HL-60 (cell line): ENCODE measurements around the gene SPPL2C.

Experiments used
- DNase-seq, 2 experiments: peaks; one replicate each; pipeline ENCODE4 v3.0.0-alpha.2; 2010 to 2020; ENCODE audit warnings: low read depth in 1 of 2, low spot score in 1 of 2
- H3K27ac ChIP-seq: fragments of 250-450 bp; sonication (Bioruptor Pico); replicated peaks from 2 replicates; pipeline ENCODE4 v1.5.1; 2020; ENCODE audit warnings: mild to moderate bottlenecking, moderate library complexity
- H3K27me3 ChIP-seq: fragments of 250-450 bp; sonication (Bioruptor Pico); 2 replicates; pipeline ENCODE4 v1.5.1; 2021; ENCODE audit warnings: mild to moderate bottlenecking, moderate library complexity; ENCODE audit not compliant: insufficient read depth, poor library complexity, severe bottlenecking
- H3K4me3 ChIP-seq: replicated peaks from 2 replicates; pipeline ENCODE4 v1.5.1; 2011; ENCODE audit warnings: mild to moderate bottlenecking, control low read depth, low read length; ENCODE audit not compliant: insufficient read depth
- CTCF ChIP-seq: IDR thresholded peaks from one replicate; pipeline ENCODE4 v1.5.1; 2011; ENCODE audit warnings: low read length, control low read depth, inconsistent platforms; ENCODE audit not compliant: insufficient read depth
- GABPA ChIP-seq: IDR thresholded peaks from 2 replicates; pipeline ENCODE4 v1.6.1; 2012; ENCODE audit warnings: low read depth
- POLR2AphosphoS5 ChIP-seq: IDR thresholded peaks from 2 replicates; pipeline ENCODE4 v1.6.1; 2012; ENCODE audit warnings: low read depth
- REST ChIP-seq: IDR thresholded peaks from 2 replicates; pipeline ENCODE4 v1.6.1; 2012; ENCODE audit warnings: low read depth; ENCODE audit not compliant: insufficient replicate concordance
- SPI1 ChIP-seq: IDR thresholded peaks from 2 replicates; pipeline ENCODE4 v1.6.1; 2012; ENCODE audit warnings: low read depth, mild to moderate bottlenecking, borderline replicate concordance

SPPL2C gene

GRCh38 chr17:45874151-45874550 is 29.5 kb downstream of the SPPL2C start:
- DNase-seq, result no peak
- no peak overlapping the region for H3K4me3 ChIP-seq
- no peaks in the 10 kb centered on the region for H3K27me3 ChIP-seq
- TF ChIP-seq CTCF, result no peak
- no peak for TF ChIP-seq REST
- TF ChIP-seq GABPA, result no peak
- TF ChIP-seq POLR2AphosphoS5, result no peak
- TF ChIP-seq SPI1, result no peak
- no peak overlapping the region for H3K27ac ChIP-seq

- no peaks in the 10 kb centered on the region for H3K27me3 ChIP-seq
- H3K27ac ChIP-seq, result no peak overlapping the region
- H3K4me3 ChIP-seq, result no peak overlapping the region
- TF ChIP-seq POLR2AphosphoS5 (no peak), SPI1 (no peak), REST (no peak), CTCF (no peak), GABPA (no peak)
- DNase-seq, result no peak
These were observed 31.9 kb downstream of the SPPL2C start for GRCh38 chr17:45876539-45876938.

GRCh38 chr17:45877467-45877866 is 32.8 kb downstream of the SPPL2C start:
- H3K4me3 ChIP-seq, result no peak overlapping the region
- H3K27ac ChIP-seq, result no peak overlapping the region
- DNase-seq, result no peak
- no peaks in the 10 kb centered on the region for H3K27me3 ChIP-seq
- TF ChIP-seq CTCF, result no peak
- TF ChIP-seq SPI1, result no peak
- TF ChIP-seq POLR2AphosphoS5, result no peak
- no peak for TF ChIP-seq GABPA
- TF ChIP-seq REST, result no peak
